Measurements from ENCODE around the gene FAM3A. TPM values are rescaled to one million over a fixed set of nuclear protein-coding genes. Genes with fewer than 3 reads are reported as not detected.

The FAM3A gene
- total RNA-seq, 1 donor from 2014 or later, result 62.5 TPM

- intact Hi-C loops (cut with micrococcal nuclease), result no loop called here
- no peak for ATAC-seq
- DNase-seq, result no peak
Measured at GRCh38 chrX:154468217-154468616, 47.8 kb downstream of the FAM3A start.

- DNase-seq (no peak), ATAC-seq (no peak)
- intact Hi-C loops (cut with micrococcal nuclease), result no loop called here
Measured at GRCh38 chrX:154467556-154467955, 48.5 kb downstream of the FAM3A start.

GRCh38 chrX:154466907-154467306 is 49.1 kb downstream of the FAM3A start:
- no peak for DNase-seq
- intact Hi-C loops (cut with micrococcal nuclease), result no loop called here
- no peak for ATAC-seq

GRCh38 chrX:154466036-154466435 is 50.0 kb downstream of the FAM3A start:
- intact Hi-C loops (cut with micrococcal nuclease), result no loop called here
- DNase-seq (no peak), ATAC-seq (no peak)

- no peak for ATAC-seq
- DNase-seq, result no peak
- intact Hi-C loops (cut with micrococcal nuclease), result no loop called here
Measured at GRCh38 chrX:154465601-154466000, 50.4 kb downstream of the FAM3A start.

GRCh38 chrX:154464806-154465365 is 51.1 kb downstream of the FAM3A start:
- ATAC-seq, result no peak
- DNase-seq, result no peak
- intact Hi-C loops (cut with micrococcal nuclease), result no loop called here

- ATAC-seq, result no peak
- intact Hi-C loops (cut with micrococcal nuclease), result no loop called here
- no peak for DNase-seq
Measured at GRCh38 chrX:154463611-154464220, 52.3 kb downstream of the FAM3A start.

GRCh38 chrX:154462396-154462795 is 53.6 kb downstream of the FAM3A start:
- ATAC-seq (no peak), DNase-seq (no peak)
- intact Hi-C loops (cut with micrococcal nuclease), result no loop called here

GRCh38 chrX:154460326-154460725 is 55.7 kb downstream of the FAM3A start:
- ATAC-seq, result no peak
- no peak for DNase-seq
- intact Hi-C loops (cut with micrococcal nuclease), result no loop called here

GRCh38 chrX:154459832-154460231 is 56.2 kb downstream of the FAM3A start:
- no peak for DNase-seq
- intact Hi-C loops (cut with micrococcal nuclease), result no loop called here
- ATAC-seq, result peak; percentile 7

- peak; percentile 89 for ATAC-seq
- intact Hi-C loops (cut with micrococcal nuclease), result no loop called here
- DNase-seq, result peak; percentile 73
Measured at GRCh38 chrX:154458954-154459778, 56.9 kb downstream of the FAM3A start.

- DNase-seq, result peak; percentile 73
- intact Hi-C loops (cut with micrococcal nuclease), result no loop called here
- peak; percentile 73 for ATAC-seq
Measured at GRCh38 chrX:154458116-154458953, 57.7 kb downstream of the FAM3A start, which contains the start of gene PLXNA3. Gene PLXNA3, plus strand, starts transcription at chrX:154458281. Its CDS starts 1,903 bp downstream, at chrX:154460184.

GRCh38 chrX:154457491-154458115 is 58.4 kb downstream of the FAM3A start:
- DNase-seq (peak; percentile 62), ATAC-seq (peak; percentile 54)
- intact Hi-C loops (cut with micrococcal nuclease), result no loop called here

Other genes starting within 250 kb of the FAM3A start
- gene TEX28, start 221.1 kb downstream of the FAM3A start, total RNA-seq, result not detected
- gene TKTL1, start 220.4 kb downstream of the FAM3A start, total RNA-seq, result 18.0 TPM
- 228 TPM for gene FLNA, start 141.6 kb downstream of the FAM3A start, total RNA-seq
- gene EMD, start 136.9 kb downstream of the FAM3A start, total RNA-seq, result 51.3 TPM
- 1,898 TPM for gene RPL10, start 117.9 kb downstream of the FAM3A start, total RNA-seq
- gene DNASE1L1, start 107.0 kb downstream of the FAM3A start, total RNA-seq, result 58.7 TPM
- gene TAFAZZIN, start 104.7 kb downstream of the FAM3A start, total RNA-seq, result 38.0 TPM
- 81.0 TPM for gene ATP6AP1, start 87.6 kb downstream of the FAM3A start, total RNA-seq
- 86.2 TPM for gene GDI1, start 79.1 kb downstream of the FAM3A start, total RNA-seq
- gene FAM50A, start 72.1 kb downstream of the FAM3A start, total RNA-seq, result 48.4 TPM
- gene PLXNA3, start 58.0 kb downstream of the FAM3A start, total RNA-seq, result 22.0 TPM
- 20.7 TPM for gene LAGE3, start 37.0 kb downstream of the FAM3A start, total RNA-seq
- 58.6 TPM for gene UBL4A, start 29.6 kb downstream of the FAM3A start, total RNA-seq
- gene SLC10A3, start 25.6 kb downstream of the FAM3A start, total RNA-seq, result 12.2 TPM
- 10.4 TPM for gene G6PD, start 30.6 kb upstream of the FAM3A start, total RNA-seq
- 15.5 TPM for gene IKBKG, start 31.4 kb upstream of the FAM3A start, total RNA-seq
- gene CTAG1A, start 68.9 kb upstream of the FAM3A start, total RNA-seq, result not detected
- gene CTAG1B, start 103.0 kb upstream of the FAM3A start, total RNA-seq, result not detected
- not detected for gene CTAG2, start 137.3 kb upstream of the FAM3A start, total RNA-seq
- gene GAB3, start 234.8 kb upstream of the FAM3A start, total RNA-seq, result 14.1 TPM
- 24.1 TPM for gene DKC1, start 246.6 kb upstream of the FAM3A start, total RNA-seq

All from left ventricle myocardium superior (tissue), 1 donor.